C4-2B (cell line): ENCODE measurements around the gene C1QL2.

Source experiments
- ZFX ChIP-seq: fragments of 450-650 bp; IDR thresholded peaks from 2 replicates; pipeline ENCODE4 v1.6.1; 2017
- TF ChIP-seq, protein P1 (sequence below): fragments of 450-650 bp; conservative IDR thresholded peaks from 2 replicates; pipeline ENCODE4 v1.5.1; 2017; ENCODE audit warnings: mild to moderate bottlenecking

DNA sequence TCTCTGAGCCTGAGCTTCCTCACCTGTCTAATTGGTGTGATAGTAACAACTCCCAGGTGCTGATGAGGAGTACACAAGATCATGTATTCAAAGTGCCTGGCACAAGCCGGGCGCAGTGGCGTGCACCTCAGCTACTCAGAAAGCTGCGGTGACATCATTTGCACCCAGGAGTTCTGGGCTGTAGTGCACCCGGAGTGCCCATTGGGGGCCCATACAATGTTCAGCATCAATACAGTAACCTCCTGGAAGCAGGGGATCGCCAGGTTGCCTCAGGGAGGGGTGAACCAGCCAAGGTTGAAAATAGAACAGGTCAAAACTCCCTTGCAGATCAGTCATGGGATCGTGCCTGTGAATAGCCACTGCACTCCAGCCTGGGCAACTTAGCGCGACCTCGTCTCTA lies 11.2 kb upstream of the C1QL2 start:
- TF ChIP-seq, protein P1, sequence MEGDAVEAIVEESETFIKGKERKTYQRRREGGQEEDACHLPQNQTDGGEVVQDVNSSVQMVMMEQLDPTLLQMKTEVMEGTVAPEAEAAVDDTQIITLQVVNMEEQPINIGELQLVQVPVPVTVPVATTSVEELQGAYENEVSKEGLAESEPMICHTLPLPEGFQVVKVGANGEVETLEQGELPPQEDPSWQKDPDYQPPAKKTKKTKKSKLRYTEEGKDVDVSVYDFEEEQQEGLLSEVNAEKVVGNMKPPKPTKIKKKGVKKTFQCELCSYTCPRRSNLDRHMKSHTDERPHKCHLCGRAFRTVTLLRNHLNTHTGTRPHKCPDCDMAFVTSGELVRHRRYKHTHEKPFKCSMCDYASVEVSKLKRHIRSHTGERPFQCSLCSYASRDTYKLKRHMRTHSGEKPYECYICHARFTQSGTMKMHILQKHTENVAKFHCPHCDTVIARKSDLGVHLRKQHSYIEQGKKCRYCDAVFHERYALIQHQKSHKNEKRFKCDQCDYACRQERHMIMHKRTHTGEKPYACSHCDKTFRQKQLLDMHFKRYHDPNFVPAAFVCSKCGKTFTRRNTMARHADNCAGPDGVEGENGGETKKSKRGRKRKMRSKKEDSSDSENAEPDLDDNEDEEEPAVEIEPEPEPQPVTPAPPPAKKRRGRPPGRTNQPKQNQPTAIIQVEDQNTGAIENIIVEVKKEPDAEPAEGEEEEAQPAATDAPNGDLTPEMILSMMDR, result no peak
- TF ChIP-seq ZFX, result no peak
